HEK293 (cell line): ENCODE data around the gene PLCD4.

Source experiments
- AEBP2 ChIP-seq: fragments of 450-650 bp; formaldehyde crosslinking; IDR thresholded peaks from 2 replicates; pipeline ENCODE4 v1.5.1; 2016; ENCODE audit warnings: missing biosample characterization, missing genetic modification characterization, borderline replicate concordance
- GFI1B ChIP-seq: fragments of 450-650 bp; formaldehyde crosslinking; IDR thresholded peaks from 2 replicates; pipeline ENCODE4 v1.5.1; 2016; ENCODE audit warnings: missing biosample characterization, missing genetic modification characterization
- HIC1 ChIP-seq: fragments of 450-650 bp; formaldehyde crosslinking; IDR thresholded peaks from 2 replicates; pipeline ENCODE4 v1.5.1; 2016; ENCODE audit warnings: missing biosample characterization, missing genetic modification characterization
- INSM2 ChIP-seq: fragments of 450-650 bp; formaldehyde crosslinking; IDR thresholded peaks from 2 replicates; pipeline ENCODE4 v1.5.1; 2016; ENCODE audit warnings: missing biosample characterization, missing genetic modification characterization
- KLF7 ChIP-seq: fragments of 450-650 bp; formaldehyde crosslinking; IDR thresholded peaks from 2 replicates; pipeline ENCODE4 v1.5.1; 2016; ENCODE audit warnings: missing biosample characterization, missing genetic modification characterization, borderline replicate concordance
- REST ChIP-seq: fragments of 450-650 bp; formaldehyde crosslinking; IDR thresholded peaks from 2 replicates; pipeline ENCODE4 v1.5.1; 2016; ENCODE audit warnings: missing biosample characterization, missing genetic modification characterization
- SCRT1 ChIP-seq: fragments of 450-650 bp; formaldehyde crosslinking; IDR thresholded peaks from 2 replicates; pipeline ENCODE4 v1.5.1; 2016; ENCODE audit warnings: missing biosample characterization, missing genetic modification characterization, borderline replicate concordance
- ZBTB17 ChIP-seq: fragments of 450-650 bp; formaldehyde crosslinking; IDR thresholded peaks from 2 replicates; pipeline ENCODE4 v1.5.1; 2016; ENCODE audit warnings: missing biosample characterization, missing genetic modification characterization
- ZBTB6 ChIP-seq: fragments of 450-650 bp; formaldehyde crosslinking; IDR thresholded peaks from 2 replicates; pipeline ENCODE4 v1.5.1; 2017; ENCODE audit warnings: missing biosample characterization, missing genetic modification characterization
- ZBTB8A ChIP-seq: fragments of 450-650 bp; formaldehyde crosslinking; IDR thresholded peaks from 2 replicates; pipeline ENCODE4 v1.5.1; 2016; ENCODE audit warnings: missing biosample characterization, missing genetic modification characterization
- ZNF121 ChIP-seq: fragments of 450-650 bp; formaldehyde crosslinking; IDR thresholded peaks from 2 replicates; pipeline ENCODE4 v1.5.1; 2016; ENCODE audit warnings: missing biosample characterization, missing genetic modification characterization
- ZNF2 ChIP-seq: fragments of 450-650 bp; formaldehyde crosslinking; IDR thresholded peaks from 2 replicates; pipeline ENCODE4 v1.5.1; 2016; ENCODE audit warnings: missing biosample characterization, missing genetic modification characterization
- ZNF211 ChIP-seq: fragments of 450-650 bp; formaldehyde crosslinking; IDR thresholded peaks from 2 replicates; pipeline ENCODE4 v1.5.1; 2016; ENCODE audit warnings: low read depth, missing biosample characterization, missing genetic modification characterization
- ZNF214 ChIP-seq: fragments of 450-650 bp; formaldehyde crosslinking; IDR thresholded peaks from 2 replicates; pipeline ENCODE4 v1.5.1; 2017; ENCODE audit warnings: missing biosample characterization, mild to moderate bottlenecking, missing genetic modification characterization, borderline replicate concordance
- ZNF221 ChIP-seq: fragments of 450-650 bp; formaldehyde crosslinking; IDR thresholded peaks from 2 replicates; pipeline ENCODE4 v1.5.1; 2017; ENCODE audit warnings: missing biosample characterization, missing genetic modification characterization, borderline replicate concordance
- ZNF26 ChIP-seq: fragments of 450-650 bp; formaldehyde crosslinking; IDR thresholded peaks from 2 replicates; pipeline ENCODE4 v1.5.1; 2016; ENCODE audit warnings: missing biosample characterization, missing genetic modification characterization
- ZNF274 ChIP-seq, 2 experiments: fragments of 200-500 bp in 1 of 2; fragments of 450-650 bp in 1 of 2; sonication (Bioruptor generic) in 1 of 2; formaldehyde crosslinking in 1 of 2; IDR thresholded peaks; 2 replicates each; pipeline versions ENCODE4 v1.5.1 to v1.6.1; 2014 to 2016; ENCODE audit warnings: borderline replicate concordance in 1 of 2, inconsistent platforms in 1 of 2, low read length in 1 of 2, missing biosample characterization in 1 of 2, missing genetic modification characterization in 1 of 2
- ZNF292 ChIP-seq: fragments of 450-650 bp; formaldehyde crosslinking; IDR thresholded peaks from 2 replicates; pipeline ENCODE4 v1.5.1; 2016; ENCODE audit warnings: low read depth, missing biosample characterization, missing genetic modification characterization, borderline replicate concordance
- ZNF366 ChIP-seq: fragments of 450-650 bp; formaldehyde crosslinking; conservative IDR thresholded peaks from 2 replicates; pipeline ENCODE4 v1.5.1; 2016; ENCODE audit warnings: missing biosample characterization, missing genetic modification characterization
- ZNF473 ChIP-seq: fragments of 450-650 bp; formaldehyde crosslinking; IDR thresholded peaks from 2 replicates; pipeline ENCODE4 v1.5.1; 2017; ENCODE audit warnings: missing biosample characterization, missing genetic modification characterization
- ZNF529 ChIP-seq: fragments of 450-650 bp; formaldehyde crosslinking; IDR thresholded peaks from 2 replicates; pipeline ENCODE4 v1.5.1; 2017; ENCODE audit warnings: missing genetic modification characterization, missing biosample characterization; ENCODE audit not compliant: insufficient replicate concordance
- ZNF571 ChIP-seq: fragments of 450-650 bp; formaldehyde crosslinking; IDR thresholded peaks from 2 replicates; pipeline ENCODE4 v1.5.0; 2017; ENCODE audit warnings: missing biosample characterization, missing genetic modification characterization
- ZNF701 ChIP-seq: fragments of 450-650 bp; formaldehyde crosslinking; IDR thresholded peaks from 2 replicates; pipeline ENCODE4 v1.5.1; 2016; ENCODE audit warnings: missing biosample characterization, missing genetic modification characterization
- ZNF791 ChIP-seq: fragments of 450-650 bp; formaldehyde crosslinking; IDR thresholded peaks from 2 replicates; pipeline ENCODE4 v1.5.1; 2016; ENCODE audit warnings: missing biosample characterization, missing genetic modification characterization

The PLCD4 gene

GRCh38 chr2:218568190-218569037 lies 39.3 kb upstream of the PLCD4 start, which contains the start of the genes CNOT9 and USP37 (continued):
- no peak for TF ChIP-seq ZNF211 (tag by site-specific recombination)
- TF ChIP-seq ZNF2 (tag by site-specific recombination): peak; percentile 71
- no peak for TF ChIP-seq ZNF121 (tag by site-specific recombination)
- no peak for TF ChIP-seq ZNF791 (tag by site-specific recombination)
- TF ChIP-seq HIC1 (tag by site-specific recombination): 0 out of 2 replicates have a peak, but pooled peaks have one; percentile 39
- no peak for TF ChIP-seq ZNF221
- TF ChIP-seq ZBTB8A (tag by site-specific recombination): no peak
- TF ChIP-seq SCRT1: no peak
- TF ChIP-seq ZNF366 (tag by site-specific recombination): peak; percentile 90
- no peak for TF ChIP-seq ZBTB6
- TF ChIP-seq ZNF292 (tag by site-specific recombination): no peak
- TF ChIP-seq REST (tag by site-specific recombination): peak; percentile 83
- TF ChIP-seq AEBP2 (tag by site-specific recombination): no peak
- no peak for TF ChIP-seq ZNF26
- no peak for TF ChIP-seq ZNF529 (tag by site-specific recombination)
- peak; percentile 82 for TF ChIP-seq INSM2 (tag by site-specific recombination)
- no peak for TF ChIP-seq ZNF274 (IDR thresholded peaks at IDR 0.05; ENCODE audit: low read length)
- TF ChIP-seq ZNF274 (tag by site-specific recombination; IDR thresholded peaks at IDR 0.05; ENCODE audit: borderline replicate concordance): no peak
- peak; percentile 78 for TF ChIP-seq ZBTB17 (tag by site-specific recombination)
- no peak for TF ChIP-seq ZNF571 (tag by site-specific recombination)
- no peak for TF ChIP-seq ZNF214
- TF ChIP-seq ZNF701 (tag by site-specific recombination): no peak
- no peak for TF ChIP-seq ZNF473 (tag by site-specific recombination)
- TF ChIP-seq KLF7: peak; percentile 72; the same call in 1 of the 2 replicates
- no peak for TF ChIP-seq GFI1B (tag by site-specific recombination)
